ENCODE results near the gene ATP9B.

The ATP9B gene

DNA sequence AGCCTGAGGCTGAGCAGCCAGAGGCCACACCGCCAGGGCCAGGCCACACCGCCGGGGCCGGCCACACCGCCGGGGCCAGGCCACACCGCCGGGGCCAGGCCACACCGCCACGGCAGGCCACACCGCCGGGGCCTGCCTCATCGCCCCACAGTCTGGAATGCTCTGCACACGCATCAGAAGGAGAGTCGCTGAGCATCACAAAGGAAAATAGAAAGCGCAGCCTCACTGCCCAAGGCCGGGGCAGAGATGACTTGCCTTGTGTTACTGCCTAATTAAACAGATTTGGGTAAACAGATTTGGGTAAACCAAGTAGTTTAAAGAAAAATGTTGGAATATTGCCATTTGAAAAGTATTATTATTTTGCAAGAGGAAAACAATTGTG is 316.1 kb downstream of the ATP9B start:
- no CpG with 5 or more reads among the region's 17 CpGs for WGBS (ENCODE audit: insufficient coverage, insufficient read length)
- DNase-seq (ENCODE audit: low read depth, low spot score) = no peak
- Histone ChIP-seq H3K4me1 (ENCODE audit: control insufficient read depth, insufficient read depth, low read length) (no peaks in the 10 kb centered on the region), H3K27ac (ENCODE audit: low read length) (no peak overlapping the region), H3K9me3 (ENCODE audit: control insufficient read depth, insufficient read depth, low read length) (no peaks in the 10 kb centered on the region), H3K4me3 (ENCODE audit: low read length) (no peak overlapping the region), H3K27me3 (ENCODE audit: control insufficient read depth, insufficient read depth, low read length) (no peaks in the 10 kb centered on the region), H3K36me3 (ENCODE audit: control insufficient read depth, insufficient read depth, low read length) (no peaks in the 10 kb centered on the region)

DNA sequence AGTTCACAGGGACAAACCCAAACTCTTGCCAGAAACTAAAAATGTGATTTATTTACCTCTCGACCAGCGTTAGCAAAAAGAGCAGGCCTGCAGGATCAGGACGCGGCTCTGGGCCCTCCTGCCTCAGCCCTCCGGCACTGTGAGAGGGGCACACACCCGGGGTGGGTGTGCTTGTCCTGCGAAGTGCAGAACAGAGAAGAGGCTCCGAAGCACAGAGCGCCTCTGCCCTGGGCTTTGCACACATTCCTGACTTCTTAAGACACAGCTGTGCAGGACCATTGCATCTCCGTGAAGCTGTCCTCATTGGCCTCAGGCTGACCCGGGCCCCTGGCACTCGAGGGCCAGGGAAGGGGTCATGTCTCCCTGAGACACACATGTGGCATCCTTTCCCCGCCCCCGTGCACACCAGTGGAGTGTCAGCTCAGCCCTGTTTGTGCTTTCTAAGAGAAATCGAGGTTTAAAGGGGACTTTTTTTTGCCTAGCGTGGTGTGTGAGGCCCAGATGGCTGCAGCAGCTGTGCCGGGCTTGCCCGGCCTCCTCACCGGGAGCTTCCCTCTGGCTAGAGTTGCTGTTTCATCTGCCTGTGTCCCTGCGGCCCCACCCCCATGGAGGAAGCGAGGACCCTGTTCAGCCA is 316.6 kb downstream of the ATP9B start:
- Histone ChIP-seq H3K4me1 (ENCODE audit: control insufficient read depth, insufficient read depth, low read length) (no peaks in the 10 kb centered on the region), H3K9me3 (ENCODE audit: control insufficient read depth, insufficient read depth, low read length) (no peaks in the 10 kb centered on the region), H3K27me3 (ENCODE audit: control insufficient read depth, insufficient read depth, low read length) (no peaks in the 10 kb centered on the region), H3K36me3 (ENCODE audit: control insufficient read depth, insufficient read depth, low read length) (no peaks in the 10 kb centered on the region), H3K4me3 (ENCODE audit: low read length) (no peak overlapping the region), H3K27ac (ENCODE audit: low read length) (no peak overlapping the region)
- no CpG with 5 or more reads among the region's 21 CpGs for whole genome bisulfite sequencing (ENCODE audit: insufficient coverage, insufficient read length)
- DNase-seq (ENCODE audit: low read depth, low spot score) = no peak

DNA sequence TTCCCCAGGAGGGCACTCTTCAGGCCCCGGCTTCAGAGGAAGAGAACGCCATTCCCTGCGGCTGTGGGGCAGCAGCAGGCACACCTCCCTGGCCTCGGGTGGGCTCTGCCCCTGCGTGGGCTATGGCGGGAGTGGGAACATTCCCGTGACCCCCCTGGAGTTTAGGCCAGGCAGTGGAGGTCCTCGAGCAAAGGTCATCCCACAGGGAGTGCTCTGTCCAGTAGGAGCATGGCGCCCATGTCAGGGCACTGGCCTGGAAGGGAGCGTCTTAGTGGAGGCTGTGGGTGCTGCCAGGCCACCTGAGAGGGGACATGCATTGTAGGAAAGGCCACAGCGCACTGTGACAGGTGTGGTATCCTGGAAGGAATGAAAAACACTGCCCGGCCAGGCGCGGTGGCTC is 317.4 kb downstream of the ATP9B start:
- H3K27me3 ChIP-seq (ENCODE audit: control insufficient read depth, insufficient read depth, low read length) = no peaks in the 10 kb centered on the region
- H3K27ac ChIP-seq (ENCODE audit: low read length) = no peak overlapping the region
- H3K4me3 ChIP-seq (ENCODE audit: low read length) = no peak overlapping the region
- DNase-seq (ENCODE audit: low read depth, low spot score) = no peak
- H3K4me1 ChIP-seq (ENCODE audit: control insufficient read depth, insufficient read depth, low read length) = no peaks in the 10 kb centered on the region
- H3K9me3 ChIP-seq (ENCODE audit: control insufficient read depth, insufficient read depth, low read length) = no peaks in the 10 kb centered on the region
- no peaks in the 10 kb centered on the region for H3K36me3 ChIP-seq (ENCODE audit: control insufficient read depth, insufficient read depth, low read length)
- WGBS (ENCODE audit: insufficient coverage, insufficient read length) = no CpG with 5 or more reads among the region's 14 CpGs

- no CpG with 5 or more reads among the region's 6 CpGs for WGBS (ENCODE audit: insufficient coverage, insufficient read length)
Observed at GRCh38 chr18:79387214-79387613, 318.0 kb downstream of the ATP9B start.

DNA sequence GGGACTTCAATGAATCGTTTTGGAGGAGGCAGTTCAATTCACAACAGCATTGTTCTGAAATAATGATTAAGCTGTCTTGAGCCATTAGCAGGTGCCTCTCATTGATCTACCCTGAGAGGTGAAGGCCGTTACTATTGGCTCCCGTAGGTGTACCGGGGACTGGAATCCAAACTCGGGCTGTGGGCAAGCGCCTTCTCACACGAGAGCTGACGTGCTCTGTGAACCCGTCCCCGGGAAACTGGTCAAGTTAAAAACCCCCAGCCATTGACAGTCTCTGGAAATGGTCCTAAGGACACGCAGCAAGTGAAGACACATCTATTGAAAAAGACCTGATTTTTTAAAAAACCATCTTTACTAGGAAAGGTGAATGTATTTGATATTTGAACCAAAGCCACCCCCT is 318.4 kb downstream of the ATP9B start:
- Histone ChIP-seq H3K36me3 (ENCODE audit: control insufficient read depth, insufficient read depth, low read length) (no peaks in the 10 kb centered on the region), H3K4me3 (ENCODE audit: low read length) (no peak overlapping the region), H3K4me1 (ENCODE audit: control insufficient read depth, insufficient read depth, low read length) (no peaks in the 10 kb centered on the region), H3K27ac (ENCODE audit: low read length) (no peak overlapping the region), H3K27me3 (ENCODE audit: control insufficient read depth, insufficient read depth, low read length) (peaks cover 8% of the 10 kb centered on the region; the same call in 1 of the 2 replicates), H3K9me3 (ENCODE audit: control insufficient read depth, insufficient read depth, low read length) (no peaks in the 10 kb centered on the region)
- DNase-seq (ENCODE audit: low read depth, low spot score) = no peak
- WGBS (ENCODE audit: insufficient coverage, insufficient read length) = no CpG with 5 or more reads among the region's 11 CpGs

More at GRCh38 chr18:79387214-79387613, 318.0 kb downstream of the ATP9B start:
- no peaks in the 10 kb centered on the region for H3K4me1 ChIP-seq (ENCODE audit: control insufficient read depth, insufficient read depth, low read length)
- no peaks in the 10 kb centered on the region for H3K9me3 ChIP-seq (ENCODE audit: control insufficient read depth, insufficient read depth, low read length)
- H3K36me3 ChIP-seq (ENCODE audit: control insufficient read depth, insufficient read depth, low read length) = no peaks in the 10 kb centered on the region
- no peak for DNase-seq (ENCODE audit: low read depth, low spot score)
- no peak overlapping the region for H3K27ac ChIP-seq (ENCODE audit: low read length)
- H3K4me3 ChIP-seq (ENCODE audit: low read length) = no peak overlapping the region
- peaks cover 4% of the 10 kb centered on the region; the same call in 1 of the 2 replicates for H3K27me3 ChIP-seq (ENCODE audit: control insufficient read depth, insufficient read depth, low read length)

GRCh38 chr18:79388043-79388442 is 318.8 kb downstream of the ATP9B start:
- WGBS (ENCODE audit: insufficient coverage, insufficient read length) = no CpG with 5 or more reads among the region's 7 CpGs
- H3K9me3 ChIP-seq (ENCODE audit: control insufficient read depth, insufficient read depth, low read length) = no peaks in the 10 kb centered on the region
- no peaks in the 10 kb centered on the region for H3K4me1 ChIP-seq (ENCODE audit: control insufficient read depth, insufficient read depth, low read length)
- H3K4me3 ChIP-seq (ENCODE audit: low read length) = no peak overlapping the region
- peaks cover 12% of the 10 kb centered on the region for H3K27me3 ChIP-seq (ENCODE audit: control insufficient read depth, insufficient read depth, low read length)
- H3K36me3 ChIP-seq (ENCODE audit: control insufficient read depth, insufficient read depth, low read length) = no peaks in the 10 kb centered on the region
- no peak overlapping the region for H3K27ac ChIP-seq (ENCODE audit: low read length)
- no peak for DNase-seq (ENCODE audit: low read depth, low spot score)

GRCh38 chr18:79389689-79390088 is 320.5 kb downstream of the ATP9B start:
- WGBS (ENCODE audit: insufficient coverage, insufficient read length) = no CpG with 5 or more reads among the region's 4 CpGs
- H3K4me3 ChIP-seq (ENCODE audit: low read length) = no peak overlapping the region
- peaks cover 3% of the 10 kb centered on the region for H3K4me1 ChIP-seq (ENCODE audit: control insufficient read depth, insufficient read depth, low read length)
- no peak overlapping the region for H3K27ac ChIP-seq (ENCODE audit: low read length)
- no peak for DNase-seq (ENCODE audit: low read depth, low spot score)
- H3K27me3 ChIP-seq (ENCODE audit: control insufficient read depth, insufficient read depth, low read length) = peaks cover 17% of the 10 kb centered on the region
- no peaks in the 10 kb centered on the region for H3K36me3 ChIP-seq (ENCODE audit: control insufficient read depth, insufficient read depth, low read length)
- H3K9me3 ChIP-seq (ENCODE audit: control insufficient read depth, insufficient read depth, low read length) = no peaks in the 10 kb centered on the region

DNA sequence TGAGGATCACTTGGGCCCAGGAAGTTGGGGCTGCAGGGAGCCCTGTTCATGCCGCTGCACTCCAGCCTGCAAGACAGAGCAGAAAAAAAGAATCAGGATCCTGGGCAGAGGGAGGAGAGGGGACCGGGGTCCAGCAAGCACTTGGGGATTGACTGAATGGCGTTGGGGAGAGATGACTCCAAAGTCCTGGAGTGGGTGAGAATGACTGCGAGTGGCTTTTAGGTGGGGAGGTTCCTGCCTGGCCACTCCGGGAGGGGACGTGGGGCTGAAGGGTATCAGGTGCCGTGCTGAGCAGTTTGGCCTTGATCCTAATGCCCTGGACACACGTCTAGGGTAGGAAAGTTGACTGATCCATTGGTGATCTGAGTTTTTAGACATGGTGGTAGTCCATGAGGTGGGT is 323.0 kb downstream of the ATP9B start:
- DNase-seq (ENCODE audit: low read depth, low spot score) = no peak
- Histone ChIP-seq H3K4me3 (ENCODE audit: low read length) (no peak overlapping the region), H3K9me3 (ENCODE audit: control insufficient read depth, insufficient read depth, low read length) (no peaks in the 10 kb centered on the region), H3K36me3 (ENCODE audit: control insufficient read depth, insufficient read depth, low read length) (no peaks in the 10 kb centered on the region), H3K27ac (ENCODE audit: low read length) (no peak overlapping the region), H3K4me1 (ENCODE audit: control insufficient read depth, insufficient read depth, low read length) (peaks cover 6% of the 10 kb centered on the region), H3K27me3 (ENCODE audit: control insufficient read depth, insufficient read depth, low read length) (peaks cover 29% of the 10 kb centered on the region)
- WGBS (ENCODE audit: insufficient coverage, insufficient read length) = no CpG with 5 or more reads among the region's 8 CpGs

GRCh38 chr18:79393181-79393634 is 324.0 kb downstream of the ATP9B start:
- Histone ChIP-seq H3K27ac (ENCODE audit: low read length) (no peak overlapping the region), H3K9me3 (ENCODE audit: control insufficient read depth, insufficient read depth, low read length) (no peaks in the 10 kb centered on the region), H3K4me3 (ENCODE audit: low read length) (peak overlapping the region; percentile 39; the same call in 1 of the 2 replicates), H3K4me1 (ENCODE audit: control insufficient read depth, insufficient read depth, low read length) (peaks cover 7% of the 10 kb centered on the region), H3K36me3 (ENCODE audit: control insufficient read depth, insufficient read depth, low read length) (no peaks in the 10 kb centered on the region), H3K27me3 (ENCODE audit: control insufficient read depth, insufficient read depth, low read length) (peaks cover 39% of the 10 kb centered on the region)
- WGBS (ENCODE audit: insufficient coverage, insufficient read length) = no CpG with 5 or more reads among the region's 30 CpGs
- no peak for DNase-seq (ENCODE audit: low read depth, low spot score)

- no peak overlapping the region for H3K27ac ChIP-seq (ENCODE audit: low read length)
- peak overlapping the region; percentile 50; the same call in 1 of the 2 replicates for H3K4me3 ChIP-seq (ENCODE audit: low read length)
- no peak for DNase-seq (ENCODE audit: low read depth, low spot score)
- H3K9me3 ChIP-seq (ENCODE audit: control insufficient read depth, insufficient read depth, low read length) = no peaks in the 10 kb centered on the region
- no peaks in the 10 kb centered on the region for H3K36me3 ChIP-seq (ENCODE audit: control insufficient read depth, insufficient read depth, low read length)
- peaks cover 46% of the 10 kb centered on the region for H3K27me3 ChIP-seq (ENCODE audit: control insufficient read depth, insufficient read depth, low read length)
- no CpG with 5 or more reads among the region's 83 CpGs for WGBS (ENCODE audit: insufficient coverage, insufficient read length)
- H3K4me1 ChIP-seq (ENCODE audit: control insufficient read depth, insufficient read depth, low read length) = peaks cover 7% of the 10 kb centered on the region
Observed at GRCh38 chr18:79393635-79394533, 324.7 kb downstream of the ATP9B start.

Measured in iPS DF 6.9 (cell line).